ENCODE results near the gene ATP13A2.
A peak's percentile ranks its signal among the peaks of the same experiment; 100 is the strongest.
"Not testable (repeated sequence)": the region's sequence is repeated elsewhere in the genome, so short reads cannot be mapped to it uniquely, and the experiment has no call there.

The ATP13A2 gene

DNA sequence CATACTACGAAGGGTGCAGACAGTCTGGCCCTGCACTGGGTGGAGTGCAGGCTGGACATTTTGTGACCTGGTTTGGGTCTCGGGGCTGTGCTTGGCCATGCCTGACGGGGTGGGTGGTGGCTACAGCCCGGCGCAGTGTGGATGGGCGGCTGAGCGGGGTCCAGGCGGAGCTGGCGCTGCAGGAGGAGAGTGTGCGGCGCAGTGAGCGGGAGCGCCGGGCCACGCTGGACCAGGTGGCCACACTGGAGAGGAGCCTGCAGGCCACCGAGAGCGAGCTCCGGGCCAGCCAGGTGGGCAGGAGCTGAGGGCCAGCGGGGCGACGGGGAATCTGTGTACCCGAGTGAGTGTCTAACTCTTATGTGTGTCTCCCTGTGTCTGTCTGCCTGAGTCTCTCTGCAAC lies 45.4 kb downstream of the ATP13A2 start:
- Histone ChIP-seq H3K4me1 (ENCODE audit: insufficient read depth, low read length) (peaks cover 11% of the 10 kb centered on the region), H3K27ac (ENCODE audit: low read depth, low read length) (no peak overlapping the region), H3K9ac (ENCODE audit: low read length) (no peak overlapping the region), H3K36me3 (ENCODE audit: insufficient read depth, low read length) (peaks cover 33% of the 10 kb centered on the region), H3K9me3 (ENCODE audit: low read length) (no peaks in the 10 kb centered on the region), H3K4me3 (ENCODE audit: low read depth in 1 of 2, low read length in 2 of 2) (no peak overlapping the region), H3K27me3 (ENCODE audit: control insufficient read depth in 1 of 2, insufficient read depth in 2 of 2, low read length in 2 of 2) (no peaks in the 10 kb centered on the region)

DNA sequence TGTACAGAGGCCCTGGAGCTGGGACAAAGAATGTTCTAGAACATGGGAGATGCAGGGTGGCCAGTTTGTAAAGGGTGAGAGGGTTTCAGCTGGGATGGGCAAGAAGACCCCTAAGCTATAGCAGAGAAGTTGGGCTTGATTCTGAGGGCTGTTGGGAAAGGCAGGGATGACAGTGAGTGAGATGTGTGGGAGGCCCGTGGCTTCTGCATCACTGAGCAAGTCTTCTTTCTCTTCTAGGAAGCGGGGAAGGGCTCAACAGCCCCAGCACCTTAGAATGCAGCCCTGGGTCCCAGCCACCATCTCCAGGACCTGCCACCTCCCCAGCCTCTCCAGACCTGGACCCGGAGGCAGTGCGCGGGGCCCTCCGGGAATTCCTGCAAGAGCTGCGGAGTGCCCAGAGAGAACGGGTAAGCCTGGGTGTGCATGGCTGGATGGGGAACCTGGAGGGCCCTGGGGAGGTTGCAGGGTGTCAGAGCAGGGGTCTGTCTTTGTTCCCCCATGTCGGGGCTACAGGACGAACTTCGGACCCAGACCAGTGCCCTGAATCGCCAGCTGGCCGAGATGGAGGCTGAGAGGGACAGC lies 46.2 kb downstream of the ATP13A2 start:
- no peaks in the 10 kb centered on the region for H3K9me3 ChIP-seq (ENCODE audit: low read length)
- H3K36me3 ChIP-seq (ENCODE audit: insufficient read depth, low read length) = peaks cover 33% of the 10 kb centered on the region
- no peak overlapping the region for H3K9ac ChIP-seq (ENCODE audit: low read length)
- no peak overlapping the region for H3K4me3 ChIP-seq (ENCODE audit: low read depth in 1 of 2, low read length in 2 of 2)
- peaks cover 11% of the 10 kb centered on the region for H3K4me1 ChIP-seq (ENCODE audit: insufficient read depth, low read length)
- H3K27ac ChIP-seq (ENCODE audit: low read depth, low read length) = no peak overlapping the region
- no peaks in the 10 kb centered on the region for H3K27me3 ChIP-seq (ENCODE audit: control insufficient read depth in 1 of 2, insufficient read depth in 2 of 2, low read length in 2 of 2)

DNA sequence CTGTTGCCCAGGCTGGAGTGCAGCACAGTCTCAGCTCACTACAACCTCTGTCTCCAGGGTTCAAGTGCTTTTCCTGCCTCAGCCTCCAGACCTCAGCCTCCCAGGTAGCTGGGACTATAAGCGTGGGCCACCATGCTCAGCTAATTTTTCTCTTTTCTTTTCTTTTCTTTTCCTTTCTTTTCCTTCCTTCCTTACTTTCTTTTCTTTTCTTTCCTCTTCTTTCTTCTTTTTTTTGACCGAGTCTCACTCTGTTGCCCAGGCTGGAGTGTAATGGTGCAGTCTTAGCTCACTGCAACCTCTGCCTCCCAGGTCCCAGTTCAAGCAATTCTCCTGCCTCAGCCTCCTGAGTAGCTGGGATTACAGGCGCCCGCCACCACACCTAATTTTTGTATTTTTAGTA lies 47.6 kb downstream of the ATP13A2 start:
- Histone ChIP-seq H3K4me1 (ENCODE audit: insufficient read depth, low read length) (peaks cover 19% of the 10 kb centered on the region), H3K36me3 (ENCODE audit: insufficient read depth, low read length) (peaks cover 33% of the 10 kb centered on the region)
- H3K27ac ChIP-seq (ENCODE audit: low read depth, low read length); H3K9ac ChIP-seq (ENCODE audit: low read length); H3K4me3 ChIP-seq (ENCODE audit: low read depth in 1 of 2, low read length in 2 of 2); H3K27me3 ChIP-seq (ENCODE audit: control insufficient read depth in 1 of 2, insufficient read depth in 2 of 2, low read length in 2 of 2); H3K9me3 ChIP-seq (ENCODE audit: low read length): not testable (repeated sequence)

DNA sequence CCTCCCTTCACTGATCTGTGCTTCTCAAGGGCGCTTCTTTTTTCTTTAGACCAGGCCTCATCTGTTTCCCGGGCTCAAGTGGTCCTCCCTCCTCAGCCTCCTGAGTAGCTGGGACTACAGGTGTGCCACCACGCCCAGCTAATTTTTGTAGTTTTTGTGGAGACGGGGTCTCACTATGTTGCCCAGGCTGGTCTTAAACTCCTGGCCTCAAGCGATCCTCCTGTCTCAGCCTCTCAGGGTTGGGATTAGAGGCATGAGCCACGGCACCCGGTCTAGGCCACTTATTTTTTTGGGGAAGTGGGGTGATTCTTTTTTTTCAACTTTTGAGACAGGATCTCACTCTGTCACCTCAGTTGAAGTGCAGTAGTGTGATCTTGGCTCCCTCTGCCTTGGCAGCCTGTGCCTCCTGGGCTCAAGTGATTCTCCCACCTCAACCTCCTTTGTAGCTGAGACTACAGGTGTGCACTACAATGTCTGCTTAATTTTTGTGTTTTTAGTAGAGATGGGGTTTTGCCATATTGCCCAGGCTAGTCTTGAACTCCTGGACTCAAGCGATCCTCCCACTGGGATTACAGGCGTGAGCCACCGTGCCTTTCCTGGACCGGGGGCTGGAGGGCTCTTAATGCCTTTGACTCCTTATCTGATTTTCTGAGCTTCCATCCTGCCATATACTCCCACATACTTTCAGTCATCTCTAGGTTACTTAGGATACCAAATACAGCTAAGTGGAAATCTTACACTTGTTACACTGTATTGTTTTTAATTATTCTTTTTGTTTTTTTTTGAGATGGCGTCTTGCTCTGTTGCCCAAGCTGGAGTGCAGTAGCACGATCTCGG lies 50.2 kb downstream of the ATP13A2 start:
- Histone ChIP-seq H3K4me3 (ENCODE audit: low read depth in 1 of 2, low read length in 2 of 2) (peak overlapping the region in 1 of 2 donors; percentile 36), H3K9ac (ENCODE audit: low read length) (no peak overlapping the region), H3K27ac (ENCODE audit: low read depth, low read length) (peak overlapping the region; percentile 41)

DNA sequence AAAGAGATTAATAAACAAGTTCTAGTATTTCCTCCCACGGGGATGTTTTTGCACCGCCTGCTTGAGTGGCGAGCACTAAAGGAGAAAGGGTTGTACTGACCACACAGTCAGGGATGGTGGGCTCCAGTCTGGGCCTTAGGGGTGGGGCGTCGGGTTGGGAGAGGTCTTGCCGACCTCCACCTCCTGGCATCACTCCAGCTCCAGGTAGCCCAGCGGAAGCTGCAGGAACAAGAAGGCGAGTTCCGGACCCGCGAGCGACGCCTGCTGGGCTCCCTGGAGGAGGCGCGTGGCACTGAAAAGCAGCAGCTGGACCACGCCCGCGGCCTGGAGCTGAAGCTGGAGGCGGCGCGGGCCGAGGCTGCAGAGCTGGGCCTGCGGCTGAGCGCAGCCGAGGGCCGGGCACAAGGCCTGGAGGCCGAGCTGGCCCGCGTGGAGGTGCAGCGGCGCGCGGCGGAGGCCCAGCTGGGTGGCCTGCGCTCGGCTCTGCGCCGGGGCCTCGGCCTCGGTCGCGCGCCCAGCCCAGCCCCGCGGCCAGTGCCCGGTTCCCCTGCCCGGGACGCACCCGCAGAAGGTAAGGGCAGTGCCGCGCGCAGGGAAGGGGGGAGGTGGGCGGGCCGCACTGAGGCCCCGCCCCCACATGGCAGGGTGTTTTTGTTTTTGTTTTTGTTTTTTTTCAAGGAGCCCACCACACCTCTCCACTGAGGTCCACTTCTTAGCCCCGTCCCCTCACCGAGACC lies 51.0 kb downstream of the ATP13A2 start:
- Histone ChIP-seq H3K9me3 (ENCODE audit: low read length) (no peaks in the 10 kb centered on the region), H3K36me3 (ENCODE audit: insufficient read depth, low read length) (peaks cover 8% of the 10 kb centered on the region), H3K4me3 (ENCODE audit: low read depth in 1 of 2, low read length in 2 of 2) (peak overlapping the region; percentile 20 to 36), H3K4me1 (ENCODE audit: insufficient read depth, low read length) (peaks cover 7% of the 10 kb centered on the region), H3K9ac (ENCODE audit: low read length) (no peak overlapping the region), H3K27me3 (ENCODE audit: control insufficient read depth in 1 of 2, insufficient read depth in 2 of 2, low read length in 2 of 2) (no peaks in the 10 kb centered on the region), H3K27ac (ENCODE audit: low read depth, low read length) (peak overlapping the region; percentile 63)

More for the DNA sequence above, 50.2 kb downstream of the ATP13A2 start:
- H3K36me3 ChIP-seq (ENCODE audit: insufficient read depth, low read length) = peaks cover 15% of the 10 kb centered on the region
- H3K4me1 ChIP-seq (ENCODE audit: insufficient read depth, low read length) = peaks cover 7% of the 10 kb centered on the region
- H3K9me3 ChIP-seq (ENCODE audit: low read length) = no peaks in the 10 kb centered on the region
- H3K27me3 ChIP-seq (ENCODE audit: control insufficient read depth in 1 of 2, insufficient read depth in 2 of 2, low read length in 2 of 2) = no peaks in the 10 kb centered on the region

DNA sequence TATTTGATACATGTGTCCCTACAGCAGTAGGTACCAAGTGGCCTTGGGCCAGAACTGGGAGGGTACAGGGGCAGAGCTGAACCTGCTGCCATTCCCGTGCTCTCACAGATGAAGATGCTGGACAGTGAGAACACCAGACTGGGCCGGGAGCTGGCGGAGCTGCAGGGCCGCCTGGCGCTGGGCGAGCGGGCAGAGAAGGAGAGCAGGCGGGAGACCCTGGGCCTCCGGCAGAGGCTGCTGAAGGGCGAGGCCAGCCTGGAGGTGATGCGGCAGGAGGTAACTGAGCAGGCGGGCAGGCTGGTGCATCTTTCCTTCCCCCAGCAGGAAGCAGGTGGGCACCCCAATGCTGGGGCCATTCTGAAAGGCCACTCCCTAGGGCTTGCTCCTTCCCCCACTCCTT lies 53.3 kb downstream of the ATP13A2 start:
- Histone ChIP-seq H3K4me1 (ENCODE audit: insufficient read depth, low read length) (peaks cover 7% of the 10 kb centered on the region), H3K36me3 (ENCODE audit: insufficient read depth, low read length) (peaks cover 7% of the 10 kb centered on the region), H3K4me3 (ENCODE audit: low read depth in 1 of 2, low read length in 2 of 2) (no peak overlapping the region), H3K27ac (ENCODE audit: low read depth, low read length) (no peak overlapping the region), H3K27me3 (ENCODE audit: control insufficient read depth in 1 of 2, insufficient read depth in 2 of 2, low read length in 2 of 2) (no peaks in the 10 kb centered on the region), H3K9me3 (ENCODE audit: low read length) (no peaks in the 10 kb centered on the region), H3K9ac (ENCODE audit: low read length) (no peak overlapping the region)

DNA sequence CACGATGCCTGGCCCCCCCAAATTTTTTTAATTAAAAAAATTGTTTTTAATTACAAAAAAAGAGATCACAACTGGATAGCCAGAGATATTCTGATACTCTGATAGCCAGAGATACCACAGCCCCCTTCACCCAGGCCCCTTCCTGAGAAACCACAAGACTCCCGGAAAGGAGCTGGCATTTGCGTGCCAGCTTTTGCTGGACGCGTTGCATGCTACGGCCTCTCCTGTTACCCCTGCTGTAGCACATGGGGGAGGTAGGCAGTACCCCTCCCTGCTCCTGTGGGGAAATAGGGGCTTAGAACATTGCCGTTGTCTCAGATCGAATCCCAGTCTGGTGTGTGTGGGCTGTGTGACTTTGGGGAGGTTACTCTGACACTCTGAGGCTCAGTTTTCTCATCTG lies 54.0 kb downstream of the ATP13A2 start:
- peaks cover 7% of the 10 kb centered on the region for H3K36me3 ChIP-seq (ENCODE audit: insufficient read depth, low read length)

DNA sequence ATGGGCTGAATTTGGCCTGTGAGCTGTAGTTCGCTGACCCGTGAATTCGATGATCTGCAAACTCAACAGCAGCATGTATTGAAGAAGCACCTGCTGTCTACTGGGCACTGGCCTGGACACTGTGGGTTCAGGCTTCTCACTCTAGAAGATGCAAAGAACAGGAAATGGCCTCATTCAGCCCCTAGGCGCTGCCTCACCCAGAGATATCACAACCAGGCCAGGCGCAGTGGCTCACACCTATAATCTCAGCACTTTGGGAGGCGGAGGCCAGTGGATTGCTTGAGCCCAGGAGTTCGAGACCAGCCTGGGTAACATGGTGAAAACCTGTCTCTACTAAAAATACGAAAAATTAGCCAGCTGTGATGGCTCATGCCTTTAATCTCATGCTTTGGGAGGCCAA lies 55.0 kb downstream of the ATP13A2 start:
- no peaks in the 10 kb centered on the region for H3K9me3 ChIP-seq (ENCODE audit: low read length)
- no peak overlapping the region for H3K27ac ChIP-seq (ENCODE audit: low read depth, low read length)
- H3K9ac ChIP-seq (ENCODE audit: low read length) = no peak overlapping the region
- no peaks in the 10 kb centered on the region for H3K27me3 ChIP-seq (ENCODE audit: control insufficient read depth in 1 of 2, insufficient read depth in 2 of 2, low read length in 2 of 2)
- peaks cover 7% of the 10 kb centered on the region for H3K36me3 ChIP-seq (ENCODE audit: insufficient read depth, low read length)
- peaks cover 7% of the 10 kb centered on the region for H3K4me1 ChIP-seq (ENCODE audit: insufficient read depth, low read length)
- no peak overlapping the region for H3K4me3 ChIP-seq (ENCODE audit: low read depth in 1 of 2, low read length in 2 of 2)

More for the DNA sequence above, 54.0 kb downstream of the ATP13A2 start:
- Histone ChIP-seq H3K4me3 (ENCODE audit: low read depth in 1 of 2, low read length in 2 of 2) (no peak overlapping the region), H3K9ac (ENCODE audit: low read length) (no peak overlapping the region), H3K9me3 (ENCODE audit: low read length) (no peaks in the 10 kb centered on the region), H3K4me1 (ENCODE audit: insufficient read depth, low read length) (peaks cover 7% of the 10 kb centered on the region), H3K27me3 (ENCODE audit: control insufficient read depth in 1 of 2, insufficient read depth in 2 of 2, low read length in 2 of 2) (no peaks in the 10 kb centered on the region), H3K27ac (ENCODE audit: low read depth, low read length) (no peak overlapping the region)

DNA sequence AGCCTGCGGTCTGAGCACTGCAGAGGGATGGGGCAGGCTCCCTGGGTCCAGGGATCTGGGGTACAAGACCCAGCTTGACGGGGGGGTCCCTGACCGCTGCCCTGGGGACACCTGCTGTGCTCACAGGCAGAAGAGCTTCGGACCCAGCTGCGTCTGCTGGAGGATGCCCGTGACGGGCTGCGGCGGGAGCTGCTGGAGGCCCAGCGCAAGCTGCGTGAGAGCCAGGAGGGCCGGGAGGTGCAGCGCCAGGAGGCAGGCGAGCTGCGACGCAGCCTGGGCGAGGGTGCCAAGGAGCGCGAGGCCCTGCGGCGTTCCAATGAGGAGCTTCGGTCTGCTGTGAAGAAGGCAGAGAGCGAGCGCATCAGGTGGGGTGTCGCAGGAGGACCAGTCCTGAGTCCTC lies 56.5 kb downstream of the ATP13A2 start:
- H3K27me3 ChIP-seq (ENCODE audit: control insufficient read depth in 1 of 2, insufficient read depth in 2 of 2, low read length in 2 of 2) = no peaks in the 10 kb centered on the region
- H3K9me3 ChIP-seq (ENCODE audit: low read length) = no peaks in the 10 kb centered on the region
- H3K9ac ChIP-seq (ENCODE audit: low read length) = no peak overlapping the region
- no peak overlapping the region for H3K4me3 ChIP-seq (ENCODE audit: low read depth in 1 of 2, low read length in 2 of 2)
- H3K27ac ChIP-seq (ENCODE audit: low read depth, low read length) = no peak overlapping the region
- peaks cover 7% of the 10 kb centered on the region for H3K36me3 ChIP-seq (ENCODE audit: insufficient read depth, low read length)
- peaks cover 3% of the 10 kb centered on the region for H3K4me1 ChIP-seq (ENCODE audit: insufficient read depth, low read length)

DNA sequence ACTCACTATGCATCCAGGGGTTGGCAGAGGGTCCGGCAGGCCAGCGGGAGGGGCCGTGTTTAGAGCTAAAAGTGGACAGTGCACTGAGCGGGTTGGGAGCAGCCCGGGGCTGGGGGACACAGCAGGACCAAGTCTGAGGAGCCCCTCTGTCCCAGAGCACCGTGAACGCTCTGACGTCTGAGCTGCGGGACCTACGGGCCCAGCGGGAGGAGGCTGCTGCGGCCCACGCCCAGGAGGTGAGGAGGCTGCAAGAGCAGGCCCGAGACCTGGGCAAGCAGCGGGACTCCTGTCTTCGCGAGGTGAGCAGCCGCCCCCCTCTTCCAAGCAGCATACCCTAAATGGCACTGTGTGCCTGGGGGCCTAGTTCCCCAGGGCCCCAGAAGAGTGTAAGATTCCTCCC lies 57.1 kb downstream of the ATP13A2 start:
- Histone ChIP-seq H3K9me3 (ENCODE audit: low read length) (no peaks in the 10 kb centered on the region), H3K4me3 (ENCODE audit: low read depth in 1 of 2, low read length in 2 of 2) (no peak overlapping the region), H3K27me3 (ENCODE audit: control insufficient read depth in 1 of 2, insufficient read depth in 2 of 2, low read length in 2 of 2) (no peaks in the 10 kb centered on the region), H3K9ac (ENCODE audit: low read length) (no peak overlapping the region), H3K36me3 (ENCODE audit: insufficient read depth, low read length) (peaks cover 7% of the 10 kb centered on the region), H3K4me1 (ENCODE audit: insufficient read depth, low read length) (no peaks in the 10 kb centered on the region), H3K27ac (ENCODE audit: low read depth, low read length) (no peak overlapping the region)

DNA sequence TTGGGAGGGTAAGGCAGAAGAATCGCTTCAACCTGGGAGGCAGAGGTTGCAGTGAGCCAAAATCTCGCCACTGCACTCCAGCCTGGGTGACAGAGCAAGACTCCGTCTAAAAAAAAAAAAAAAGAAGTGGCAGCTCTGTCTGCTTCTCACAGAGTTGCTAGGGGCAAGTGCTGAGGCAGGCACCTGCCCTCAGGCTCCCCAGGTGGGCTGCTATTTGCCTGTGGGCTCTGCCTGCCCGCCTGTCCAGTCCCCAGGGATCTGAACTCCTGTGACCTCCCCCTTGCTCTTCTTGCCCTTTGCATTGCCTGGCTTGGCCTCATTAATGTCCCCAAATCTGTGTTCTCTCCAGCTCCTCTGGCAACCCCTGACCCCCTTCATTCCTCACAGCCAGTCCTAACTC lies 59.4 kb downstream of the ATP13A2 start:
- H3K4me1 ChIP-seq (ENCODE audit: insufficient read depth, low read length); H3K4me3 ChIP-seq (ENCODE audit: low read depth in 1 of 2, low read length in 2 of 2); H3K36me3 ChIP-seq (ENCODE audit: insufficient read depth, low read length); H3K9me3 ChIP-seq (ENCODE audit: low read length); H3K27ac ChIP-seq (ENCODE audit: low read depth, low read length); H3K27me3 ChIP-seq (ENCODE audit: control insufficient read depth in 1 of 2, insufficient read depth in 2 of 2, low read length in 2 of 2); H3K9ac ChIP-seq (ENCODE audit: low read length): not testable (repeated sequence)
